Hematopoietic multipotent progenitor cell treated with erythropoietin and hydrocortisone succinate and interleukin-3 and kit ligand, for 6 days (in vitro differentiated cells): ENCODE measurements around the gene C16orf74.

Source experiments
- DNase-seq: peaks from one replicate; pipeline ENCODE4 v3.0.0-alpha.2; 2015

C16orf74 gene

GRCh38 chr16:85689950-85690320 is 61.0 kb downstream of the C16orf74 start:
- DNase-seq, result no peak

GRCh38 chr16:85689285-85689949 is 61.5 kb downstream of the C16orf74 start:
- no peak for DNase-seq

- peak; percentile 95 for DNase-seq
Observed at GRCh38 chr16:85688586-85689284, 62.2 kb downstream of the C16orf74 start, which contains the start of gene GINS2. GINS2 (minus strand) TSS chr16:85688954; CDS start chr16:85688898, 56 bp downstream.

GRCh38 chr16:85687651-85688471 is 63.0 kb downstream of the C16orf74 start:
- no peak for DNase-seq

GRCh38 chr16:85686912-85687591 is 63.8 kb downstream of the C16orf74 start:
- DNase-seq, result peak; percentile 43

GRCh38 chr16:85685251-85685650 is 65.6 kb downstream of the C16orf74 start:
- no peak for DNase-seq

- DNase-seq, result peak; percentile 55
Observed at GRCh38 chr16:85683363-85683762, 67.5 kb downstream of the C16orf74 start.

GRCh38 chr16:85682516-85682915 is 68.4 kb downstream of the C16orf74 start:
- no peak for DNase-seq

GRCh38 chr16:85681255-85681654 is 69.6 kb downstream of the C16orf74 start:
- no peak for DNase-seq

GRCh38 chr16:85680352-85680944 is 70.4 kb downstream of the C16orf74 start:
- no peak for DNase-seq

- no peak for DNase-seq
Observed at GRCh38 chr16:85679870-85680269, 71.0 kb downstream of the C16orf74 start.

- DNase-seq, result no peak
Observed at GRCh38 chr16:85678821-85679220, 72.1 kb downstream of the C16orf74 start.

GRCh38 chr16:85678016-85678415 is 72.9 kb downstream of the C16orf74 start:
- DNase-seq, result no peak

- DNase-seq, result no peak
Observed at GRCh38 chr16:85677383-85677967, 73.4 kb downstream of the C16orf74 start.

GRCh38 chr16:85676466-85676865 is 74.4 kb downstream of the C16orf74 start:
- peak; percentile 59 for DNase-seq

GRCh38 chr16:85675251-85675874 is 75.5 kb downstream of the C16orf74 start:
- peak; percentile 70 for DNase-seq

GRCh38 chr16:85674828-85675227 is 76.1 kb downstream of the C16orf74 start:
- no peak for DNase-seq

- DNase-seq, result no peak
Observed at GRCh38 chr16:85674418-85674755, 76.5 kb downstream of the C16orf74 start.

- peak; percentile 97 for DNase-seq
Observed at GRCh38 chr16:85673529-85674417, 77.1 kb downstream of the C16orf74 start.

- no peak for DNase-seq
Observed at GRCh38 chr16:85670840-85671239, 80.1 kb downstream of the C16orf74 start.
